Kidney tubule cell (primary cell): ENCODE measurements around the gene AGMO.

ENCODE experiments used
- DNase-seq: peaks from one replicate; pipeline ENCODE4 v3.0.0-alpha.2; 2018; ENCODE audit warnings: low spot score

AGMO gene

GRCh38 chr7:15461576-15461975 is 100.2 kb downstream of the AGMO start:
- peak; percentile 72 for DNase-seq

- DNase-seq = no peak
Measured at GRCh38 chr7:15459018-15459615, 102.7 kb downstream of the AGMO start.

- no peak for DNase-seq
Measured at GRCh38 chr7:15457990-15458955, 103.5 kb downstream of the AGMO start.

GRCh38 chr7:15452670-15453069 is 109.1 kb downstream of the AGMO start:
- DNase-seq = no peak

- no peak for DNase-seq
Measured at GRCh38 chr7:15446722-15447121, 115.1 kb downstream of the AGMO start.

GRCh38 chr7:15446280-15446679 is 115.5 kb downstream of the AGMO start:
- no peak for DNase-seq

- no peak for DNase-seq
Measured at GRCh38 chr7:15441915-15442314, 119.9 kb downstream of the AGMO start.

- no peak for DNase-seq
Measured at GRCh38 chr7:15440482-15440881, 121.3 kb downstream of the AGMO start.

GRCh38 chr7:15439853-15440252 is 122.0 kb downstream of the AGMO start:
- DNase-seq = no peak

GRCh38 chr7:15433151-15433550 is 128.7 kb downstream of the AGMO start:
- DNase-seq = no peak

- no peak for DNase-seq
Measured at GRCh38 chr7:15430911-15431310, 130.9 kb downstream of the AGMO start.

- no peak for DNase-seq
Measured at GRCh38 chr7:15430191-15430590, 131.6 kb downstream of the AGMO start.

- DNase-seq = no peak
Measured at GRCh38 chr7:15424468-15424867, 137.3 kb downstream of the AGMO start.

GRCh38 chr7:15419596-15419995 is 142.2 kb downstream of the AGMO start:
- DNase-seq = no peak

- no peak for DNase-seq
Measured at GRCh38 chr7:15418264-15418663, 143.6 kb downstream of the AGMO start.

GRCh38 chr7:15417341-15417988 is 144.3 kb downstream of the AGMO start:
- DNase-seq = no peak

- no peak for DNase-seq
Measured at GRCh38 chr7:15411019-15411418, 150.8 kb downstream of the AGMO start.

GRCh38 chr7:15407910-15408309 is 153.9 kb downstream of the AGMO start:
- no peak for DNase-seq

- DNase-seq = no peak
Measured at GRCh38 chr7:15403751-15404150, 158.1 kb downstream of the AGMO start.

- DNase-seq = no peak
Measured at GRCh38 chr7:15403315-15403714, 158.5 kb downstream of the AGMO start.

GRCh38 chr7:15402436-15403136 is 159.2 kb downstream of the AGMO start:
- no peak for DNase-seq

GRCh38 chr7:15400440-15400839 is 161.4 kb downstream of the AGMO start:
- DNase-seq = no peak
